PC-3 (cell line): Measurements from ENCODE around the gene ASXL1. TPM values are rescaled to one million over a fixed set of nuclear protein-coding genes. Genes with fewer than 3 reads are reported as not detected.

Experiments
- ATAC-seq: fragments of 200-7000 bp; cut with Tn5 transposase; 2 replicates; pipeline ENCODE4 v1.9.1; 2020; ENCODE audit warnings: mild to moderate bottlenecking, moderate library complexity
- BruUV-seq: library from RNA; stranded (reverse); fragments of 400-500 nt; replicated peaks from 2 replicates; lab custom pipeline; 2021; lab: Mats Ljungman, UMichigan
- CTCF ChIA-PET: fragments of 300-600 bp; sonication (Branson Sonifier 250); formaldehyde crosslinking; loops from one replicate; lab custom pipeline; 2022; ENCODE audit warnings: antibody characterized with exemption; lab: Charles Lee
- POLR2A ChIA-PET: fragments of 300-600 bp; sonication (Branson Sonifier 250); formaldehyde crosslinking; loops from one replicate; lab custom pipeline; 2022; ENCODE audit warnings: antibody characterized with exemption; ENCODE audit not compliant: unreplicated experiment; lab: Charles Lee
- DNase-seq: peaks from one replicate; pipeline ENCODE4 v3.0.0-alpha.2; 2015
- H2AFZ ChIP-seq: fragments of 300-600 bp; sonication (generic); 2 replicates; pipeline ENCODE4 v1.6.0; 2016; ENCODE audit warnings: antibody characterized with exemption, low read length
- H3F3A ChIP-seq: fragments of 300-600 bp; sonication (generic); one replicate; pipeline ENCODE4 v1.6.0; 2017; ENCODE audit warnings: antibody characterized with exemption, low read length, control low read depth, mild to moderate bottlenecking; ENCODE audit not compliant: unreplicated experiment
- H3K27ac ChIP-seq: fragments of 300-600 bp; sonication (generic); 2 replicates; pipeline ENCODE4 v1.5.1; 2016; ENCODE audit warnings: mild to moderate bottlenecking, low read length
- H3K27me3 ChIP-seq: fragments of 300-600 bp; sonication (generic); 2 replicates; pipeline ENCODE4 v1.6.1; 2016; ENCODE audit warnings: low read length, mixed read lengths
- H3K36me3 ChIP-seq: fragments of 300-600 bp; sonication (generic); 2 replicates; pipeline ENCODE4 v1.6.1; 2016; ENCODE audit warnings: low read depth, mixed run types, low read length, mixed read lengths
- H3K4me1 ChIP-seq: fragments of 300-600 bp; sonication (generic); 2 replicates; pipeline ENCODE4 v1.5.1; 2016; ENCODE audit warnings: low read length; ENCODE audit not compliant: insufficient read depth
- H3K4me2 ChIP-seq: fragments of 300-600 bp; sonication (generic); 2 replicates; pipeline ENCODE4 v1.6.0; 2016; ENCODE audit warnings: low read length
- H3K4me3 ChIP-seq: fragments of 300-600 bp; sonication (generic); 2 replicates; pipeline ENCODE4 v1.5.1; 2016; ENCODE audit warnings: mild to moderate bottlenecking, low read length, mixed read lengths
- H3K79me2 ChIP-seq: fragments of 300-600 bp; sonication (generic); 2 replicates; pipeline ENCODE4 v1.6.1; 2017; ENCODE audit warnings: low read length, mixed read lengths
- H3K9ac ChIP-seq: fragments of 300-600 bp; sonication (generic); 2 replicates; pipeline ENCODE4 v1.6.0; 2016; ENCODE audit warnings: mild to moderate bottlenecking, low read length
- H3K9me2 ChIP-seq: fragments of 300-600 bp; sonication (generic); replicated peaks from 2 replicates; pipeline ENCODE4 v1.6.1; 2016; ENCODE audit warnings: mixed run types, low read length, mixed read lengths
- H3K9me3 ChIP-seq: fragments of 300-600 bp; sonication (generic); 2 replicates; pipeline ENCODE4 v1.6.1; 2016; ENCODE audit warnings: low read length, mixed read lengths
- H4K20me1 ChIP-seq: fragments of 300-600 bp; sonication (generic); 2 replicates; pipeline ENCODE4 v1.6.1; 2016; ENCODE audit warnings: low read length, mixed read lengths
- CTCF ChIP-seq: fragments of 300-600 bp; sonication (generic); conservative IDR thresholded peaks from 2 replicates; pipeline ENCODE4 v1.5.1; 2017; ENCODE audit warnings: antibody characterized with exemption, low read depth, mild to moderate bottlenecking, low read length
- EZH2 ChIP-seq: fragments of 300-600 bp; sonication (generic); IDR thresholded peaks from one replicate; pipeline ENCODE4 v1.6.1; 2017; ENCODE audit warnings: antibody characterized with exemption, mild to moderate bottlenecking, low read length; ENCODE audit not compliant: unreplicated experiment
- EZH2phosphoT487 ChIP-seq: fragments of 300-600 bp; sonication (generic); IDR thresholded peaks from 2 replicates; pipeline ENCODE4 v1.6.1; 2018; ENCODE audit warnings: mild to moderate bottlenecking, antibody characterized with exemption, low read length, borderline replicate concordance
- intact Hi-C: fragments of 100-400 bp; cut with micrococcal nuclease; formaldehyde crosslinking; loops from 2 replicates; pipeline ENCODE4 v1.9.0; 2023
- total RNA-seq: library from RNA; depleted of rRNA; stranded (reverse); fragments of >200 nt; gene quantifications from 2 replicates; pipeline ENCODE4 v1.2.3, GENCODE V29; 2014

The ASXL1 gene
- total RNA-seq, 1 experiment from 2014 or later, result 42.8 TPM

- Histone ChIP-seq H3K9ac (no peak overlapping the region), H3K9me3 (no peaks in the 10 kb centered on the region), H3K9me2 (no peaks in the 10 kb centered on the region), H3K36me3 (no peaks in the 10 kb centered on the region), H3K4me3 (no peak overlapping the region), H3K79me2 (no peaks in the 10 kb centered on the region), H4K20me1 (no peaks in the 10 kb centered on the region), H3K27me3 (no peaks in the 10 kb centered on the region), H3K27ac (no peak overlapping the region), H3F3A (no peaks in the 10 kb centered on the region), H3K4me2 (no peak overlapping the region), H2AFZ (no peak overlapping the region), H3K4me1 (no peaks in the 10 kb centered on the region)
- intact Hi-C loops, result no loop called here
- TF ChIP-seq EZH2 (no peak), EZH2phosphoT487 (no peak), CTCF (no peak)
- no peak for ATAC-seq
- no TSS peak for BruUV-seq
- ChIA-PET POLR2A (no interaction called here), CTCF (no interaction called here)
- DNase-seq, result no peak
These were observed 104.9 kb downstream of the ASXL1 start for GRCh38 chr20:32462900-32463641.

- BruUV-seq, result no TSS peak
- no peak for TF ChIP-seq EZH2phosphoT487
- no peak for TF ChIP-seq EZH2
- no peak for TF ChIP-seq CTCF
- Histone ChIP-seq H3K9me3 (no peaks in the 10 kb centered on the region), H2AFZ (no peak overlapping the region), H3K79me2 (no peaks in the 10 kb centered on the region), H3K4me3 (no peak overlapping the region), H3K9ac (no peak overlapping the region), H3F3A (no peaks in the 10 kb centered on the region), H3K4me2 (no peak overlapping the region), H4K20me1 (no peaks in the 10 kb centered on the region), H3K36me3 (no peaks in the 10 kb centered on the region), H3K27ac (no peak overlapping the region), H3K4me1 (no peaks in the 10 kb centered on the region), H3K27me3 (no peaks in the 10 kb centered on the region), H3K9me2 (no peaks in the 10 kb centered on the region)
- POLR2A ChIA-PET, result no interaction called here
- no peak for ATAC-seq
- intact Hi-C loops, result no loop called here
- CTCF ChIA-PET, result no interaction called here
- DNase-seq, result no peak
These were observed 105.7 kb downstream of the ASXL1 start for GRCh38 chr20:32463642-32464400.
